HepG2 (cell line): ENCODE measurements around the gene STX1B. TPM values are rescaled to one million over a fixed set of nuclear protein-coding genes. Genes with fewer than 3 reads are reported as not detected.
A peak's percentile ranks its signal among the peaks of the same experiment; 100 is the strongest.

Experiments
- ATAC-seq: fragments of 200-7000 bp; cut with Tn5 transposase; 3 replicates; pipeline ENCODE4 v1.9.1; 2020; ENCODE audit warnings: mild to moderate bottlenecking, moderate library complexity
- BruUV-seq: library from RNA; stranded (reverse); fragments of 400-500 nt; replicated peaks from 2 replicates; lab custom pipeline; 2021; lab: Mats Ljungman, UMichigan
- CTCF ChIA-PET: fragments of 300-600 bp; formaldehyde crosslinking; extraction: SDS; loops from one replicate; lab custom pipeline; 2021; ENCODE audit warnings: low total read pairs, inconsistent platforms, low intra/inter-chr PET ratio; lab: Yijun Ruan, JAX
- POLR2A ChIA-PET: fragments of 350-600 bp; sonication (Branson Sonifier 250); formaldehyde crosslinking; loops from one replicate; lab custom pipeline; 2020; ENCODE audit warnings: antibody characterized with exemption, inconsistent platforms; lab: Yijun Ruan, JAX
- DNase-seq: peaks from one replicate; pipeline ENCODE4 v3.0.0-alpha.2; 2015; ENCODE audit warnings: low spot score
- FAIRE-seq: peaks from 3 replicates; lab custom pipeline; 2011; peaks lifted over from hg19 to GRCh38; lab: Jason Lieb, UNC
- H2AFZ ChIP-seq: one replicate; pipeline ENCODE4 v1.6.1; 2011; ENCODE audit warnings: low read length, inconsistent platforms
- H3K27ac ChIP-seq: fragments of 300-600 bp; 3 replicates; pipeline ENCODE4 v1.8.0; 2011; ENCODE audit warnings: mixed run types, mild to moderate bottlenecking, mixed read lengths, low read length, inconsistent platforms; ENCODE audit not compliant: insufficient read depth; ENCODE audit errors: extremely low read length
- H3K27me3 ChIP-seq, 2 experiments: fragments of 200-600 bp in 1 of 2; 2 replicates in 1 of 2; 3 replicates in 1 of 2; pipeline versions ENCODE4 v1.6.0 to v1.8.0; 2011; ENCODE audit warnings: low read length in 2 of 2, mild to moderate bottlenecking in 2 of 2, moderate library complexity in 2 of 2, inconsistent platforms in 1 of 2; ENCODE audit not compliant: insufficient read depth in 2 of 2, control insufficient read depth in 1 of 2
- H3K36me3 ChIP-seq, 2 experiments: fragments of 200-600 bp in 1 of 2; replicated peaks in 1 of 2; 2 replicates in 1 of 2; 3 replicates in 1 of 2; pipeline versions ENCODE4 v1.5.1 to v1.8.0; 2011; ENCODE audit warnings: low read length in 2 of 2, inconsistent platforms in 1 of 2; ENCODE audit not compliant: insufficient read depth in 2 of 2, control insufficient read depth in 1 of 2
- H3K4me1 ChIP-seq: 2 replicates; pipeline ENCODE4 v1.5.1; 2012; ENCODE audit warnings: low read length, inconsistent platforms; ENCODE audit not compliant: insufficient read depth
- H3K4me2 ChIP-seq: 2 replicates; pipeline ENCODE4 v1.6.0; 2011; ENCODE audit warnings: low read depth, low read length, inconsistent platforms
- H3K4me3 ChIP-seq, 3 experiments: fragments of 200-600 bp in 1 of 3; sonication (generic), shearing (Covaris generic) in 1 of 3; replicated peaks in 1 of 3; 2 replicates each; pipeline ENCODE4 v1.5.1; 2011 to 2016; ENCODE audit warnings: low read length in 3 of 3, inconsistent platforms in 2 of 3, low read depth in 2 of 3, mild to moderate bottlenecking in 2 of 3, control low read depth in 1 of 3, mixed read lengths in 1 of 3; ENCODE audit not compliant: insufficient read depth in 1 of 3
- H3K79me2 ChIP-seq: one replicate; pipeline ENCODE4 v1.6.1; 2011; ENCODE audit warnings: low read length, inconsistent platforms; ENCODE audit not compliant: insufficient read depth
- H3K9ac ChIP-seq: 2 replicates; pipeline ENCODE4 v1.6.0; 2011; ENCODE audit warnings: mild to moderate bottlenecking, low read depth, low read length, inconsistent platforms; ENCODE audit not compliant: insufficient read depth
- H3K9me3 ChIP-seq: 2 replicates; pipeline ENCODE4 v1.5.1; 2012; ENCODE audit warnings: mild to moderate bottlenecking, low read length
- H4K20me1 ChIP-seq: 2 replicates; pipeline ENCODE4 v1.6.0; 2011; ENCODE audit warnings: inconsistent platforms, mild to moderate bottlenecking, low read length, moderate library complexity; ENCODE audit not compliant: insufficient read depth
- DNMT3B ChIP-seq: conservative IDR thresholded peaks from 2 replicates; pipeline ENCODE4 v1.6.1; 2016; ENCODE audit warnings: missing biosample characterization, control low read depth
- POLR2AphosphoS2 ChIP-seq: IDR thresholded peaks from 2 replicates; pipeline ENCODE4 v1.6.1; 2011; ENCODE audit warnings: low read depth, low read length, improper control_type of control experiment
- PRMT3 ChIP-seq: sonication (generic); formaldehyde crosslinking; IDR thresholded peaks from 2 replicates; pipeline ENCODE4 v1.8.1; 2022; ENCODE audit warnings: low read depth, mild to moderate bottlenecking, moderate library complexity, missing genetic modification reagents, borderline replicate concordance
- RERE ChIP-seq: IDR thresholded peaks from 2 replicates; pipeline ENCODE4 v1.6.1; 2016; ENCODE audit warnings: low read depth, missing genetic modification reagents, missing compliant biosample characterization
- ZBTB38 ChIP-seq: sonication (generic); formaldehyde crosslinking; IDR thresholded peaks from 2 replicates; pipeline ENCODE4 v1.5.1; 2020; ENCODE audit warnings: mild to moderate bottlenecking, missing genetic modification reagents
- ZEB1 ChIP-seq: IDR thresholded peaks from 2 replicates; pipeline ENCODE4 v1.6.1; 2012; ENCODE audit warnings: mild to moderate bottlenecking, low read depth, inconsistent platforms; ENCODE audit not compliant: insufficient replicate concordance
- ZGPAT ChIP-seq: IDR thresholded peaks from 2 replicates; pipeline ENCODE4 v1.6.1; 2016; ENCODE audit warnings: mild to moderate bottlenecking
- ZNF207 ChIP-seq: fragments of 450-650 bp; IDR thresholded peaks from 2 replicates; pipeline ENCODE4 v1.6.1; 2016; ENCODE audit warnings: antibody characterized with exemption, borderline replicate concordance
- ZNF317 ChIP-seq: sonication (generic); formaldehyde crosslinking; IDR thresholded peaks from 2 replicates; pipeline ENCODE4 v1.5.0; 2020; ENCODE audit warnings: mild to moderate bottlenecking, missing genetic modification reagents
- ZNF550 ChIP-seq: sonication (generic); formaldehyde crosslinking; IDR thresholded peaks from 2 replicates; pipeline ENCODE4 v1.4.0; 2020; ENCODE audit warnings: mild to moderate bottlenecking, missing genetic modification reagents, borderline replicate concordance
- WGBS: methylation state at CpG from one replicate; pipeline ENCODE4 v1.1.6; 2017; ENCODE audit warnings: low lambda C conversion rate; 5-methylcytosine and 5-hydroxymethylcytosine counted together
- in situ Hi-C: cut with HindIII; loops from 2 replicates; pipeline ENCODE4 v1.10.0; 2017; ENCODE audit warnings: low pct_unique_long_range_greater_than_20kb; ENCODE audit not compliant: extremely low pct_ligation_motif_present
- intact Hi-C: fragments of 100-400 bp; cut with micrococcal nuclease; formaldehyde crosslinking; loops from one replicate; pipeline ENCODE4 v1.10.0; 2022; ENCODE audit not compliant: unreplicated experiment
- polyA plus RNA-seq, 8 experiments: library from polyadenylated mRNA; depleted of rRNA in 3 of 8; stranded (reverse) in 7 of 8; unstranded in 1 of 8; fragments of >200 nt; fragmentation: Illumina TruSeq in 4 of 8; extraction: Trizol in 4 of 8; gene quantifications; 2 replicates each; pipeline versions ENCODE4 v1.2.1 to v1.2.3, GENCODE V29; 2011 to 2016; ENCODE audit warnings: low read depth in 4 of 8, missing spikeins in 1 of 8, mixed read lengths in 1 of 8; ENCODE audit not compliant: insufficient read depth in 1 of 8
- total RNA-seq, 5 experiments: library from RNA; depleted of rRNA; stranded (reverse); fragments of >200 nt; fragmentation: Illumina TruSeq; extraction: Trizol; gene quantifications; 2 replicates each; pipeline ENCODE4 v1.2.3, GENCODE V29; 2016; ENCODE audit warnings: low read depth in 1 of 5
- TF ChIP-seq, protein P1 (sequence below): sonication (generic); formaldehyde crosslinking; IDR thresholded peaks from 2 replicates; pipeline ENCODE4 v1.5.1; 2020; ENCODE audit warnings: mild to moderate bottlenecking, moderate library complexity, missing genetic modification reagents
- TF ChIP-seq, protein P2 (sequence below): sonication (generic); formaldehyde crosslinking; IDR thresholded peaks from 2 replicates; pipeline ENCODE4 v1.4.0; 2020; ENCODE audit warnings: missing genetic modification reagents

The STX1B gene
- total and polyA plus RNA-seq, 2 of the 13 experiments (the other 11 are each of a cell fraction or from before 2014, with no cell fraction given) = 2.1 to 3.0 TPM

DNA sequence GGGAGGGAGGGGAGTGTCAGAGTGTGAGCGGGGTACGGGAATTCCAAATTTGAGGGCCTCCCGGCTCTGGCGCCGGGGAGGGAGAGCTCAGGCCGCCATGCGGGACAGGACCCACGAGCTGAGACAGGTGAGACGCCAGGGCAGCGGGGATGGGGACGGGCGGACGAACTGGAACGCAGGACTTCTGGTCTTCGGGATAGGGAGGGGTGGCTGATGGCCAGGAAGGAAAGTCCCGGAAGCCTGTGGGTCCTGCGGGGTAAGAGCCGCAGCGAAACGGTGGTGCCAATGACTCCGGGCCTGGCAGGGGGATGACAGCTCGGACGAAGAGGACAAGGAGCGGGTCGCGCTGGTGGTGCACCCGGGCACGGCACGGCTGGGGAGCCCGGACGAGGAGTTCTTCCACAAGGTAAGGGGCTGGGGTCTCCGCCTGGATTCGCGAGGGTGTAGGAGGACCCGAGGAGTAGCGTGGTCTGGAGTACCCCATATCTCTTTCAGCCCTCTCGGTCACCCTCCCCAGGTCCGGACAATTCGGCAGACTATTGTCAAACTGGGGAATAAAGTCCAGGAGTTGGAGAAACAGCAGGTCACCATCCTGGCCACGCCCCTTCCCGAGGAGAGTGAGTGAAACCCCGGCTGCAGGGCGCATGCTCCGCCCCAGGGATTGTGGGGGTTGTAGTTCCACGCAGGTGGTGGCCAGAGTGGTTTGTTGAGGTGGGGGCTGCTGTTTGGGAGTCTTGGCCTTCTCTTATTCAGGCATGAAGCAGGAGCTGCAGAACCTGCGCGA, 23.5 kb upstream of the STX1B start:
- Histone ChIP-seq H3K9ac (peak overlapping the region; percentile 90), H3K27ac (peak overlapping the region; percentile 82), H3K4me1 (peaks cover 39% of the 10 kb centered on the region), H3K4me3 (peak overlapping the region; percentile 86 to 99 (median 94)), H3K9me3 (no peaks in the 10 kb centered on the region), H3K4me2 (peak overlapping the region; percentile 94), H3K79me2 (peaks cover 5% of the 10 kb centered on the region), H3K27me3 (no peaks in the 10 kb centered on the region; a peak in 1 of 5 replicates), H2AFZ (no peak overlapping the region), H4K20me1 (peaks cover 4% of the 10 kb centered on the region; the same call in 1 of the 2 replicates), H3K36me3 (peaks cover 0 to 14% of the 10 kb centered on the region in 2 experiments; a peak in 4 of 5 replicates)
- ChIA-PET POLR2A (interaction anchor here (0.6 to 2.7 kb wide), 17 partner anchors 11 to 425 kb away, joined by 3 to 29 read pairs (median 5); partner anchors contain the start of genes ARMC5, HSD3B7, KAT8 and ZNF646), CTCF (interaction anchor here (1.6 kb wide), 1 partner anchor 49 kb away, joined by 4 read pairs; the partner anchor contains the start of gene HSD3B7)
- BruUV-seq = TSS peak; percentile 73
- in situ Hi-C loops (loop anchor here (5.0 kb wide), 1 partner anchor 38 kb away; the partner anchor contains the start of genes ZNF646 and ZNF668), intact Hi-C loops (loop anchor here (1.0 to 2.0 kb wide), 3 partner anchors 37 to 60 kb away; partner anchors contain the start of genes VKORC1, ZNF646 and ZNF668)
- under 1% methylated on average over 36 of the region's 47 CpGs for WGBS
- DNase-seq (peak; percentile 89), FAIRE-seq (peak; percentile 79), ATAC-seq (peak; percentile 82)
- TF ChIP-seq, protein P1, sequence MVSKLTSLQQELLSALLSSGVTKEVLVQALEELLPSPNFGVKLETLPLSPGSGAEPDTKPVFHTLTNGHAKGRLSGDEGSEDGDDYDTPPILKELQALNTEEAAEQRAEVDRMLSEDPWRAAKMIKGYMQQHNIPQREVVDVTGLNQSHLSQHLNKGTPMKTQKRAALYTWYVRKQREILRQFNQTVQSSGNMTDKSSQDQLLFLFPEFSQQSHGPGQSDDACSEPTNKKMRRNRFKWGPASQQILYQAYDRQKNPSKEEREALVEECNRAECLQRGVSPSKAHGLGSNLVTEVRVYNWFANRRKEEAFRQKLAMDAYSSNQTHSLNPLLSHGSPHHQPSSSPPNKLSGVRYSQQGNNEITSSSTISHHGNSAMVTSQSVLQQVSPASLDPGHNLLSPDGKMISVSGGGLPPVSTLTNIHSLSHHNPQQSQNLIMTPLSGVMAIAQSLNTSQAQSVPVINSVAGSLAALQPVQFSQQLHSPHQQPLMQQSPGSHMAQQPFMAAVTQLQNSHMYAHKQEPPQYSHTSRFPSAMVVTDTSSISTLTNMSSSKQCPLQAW = no peak; the same call in 1 of the 2 replicates
- TF ChIP-seq POLR2AphosphoS2 = 0 out of 2 replicates have a peak, but pooled peaks have one; percentile 49
- no peak for TF ChIP-seq ZBTB38 (CRISPR knock-in tag)
- TF ChIP-seq ZNF317 (CRISPR knock-in tag) = no peak
- no peak for TF ChIP-seq ZNF207
- no peak for TF ChIP-seq RERE (CRISPR knock-in tag)
- TF ChIP-seq DNMT3B (CRISPR knock-in tag) = no peak
- TF ChIP-seq ZNF550 (CRISPR knock-in tag) = no peak
- TF ChIP-seq PRMT3 (CRISPR knock-in tag) = no peak
- TF ChIP-seq, protein P2, sequence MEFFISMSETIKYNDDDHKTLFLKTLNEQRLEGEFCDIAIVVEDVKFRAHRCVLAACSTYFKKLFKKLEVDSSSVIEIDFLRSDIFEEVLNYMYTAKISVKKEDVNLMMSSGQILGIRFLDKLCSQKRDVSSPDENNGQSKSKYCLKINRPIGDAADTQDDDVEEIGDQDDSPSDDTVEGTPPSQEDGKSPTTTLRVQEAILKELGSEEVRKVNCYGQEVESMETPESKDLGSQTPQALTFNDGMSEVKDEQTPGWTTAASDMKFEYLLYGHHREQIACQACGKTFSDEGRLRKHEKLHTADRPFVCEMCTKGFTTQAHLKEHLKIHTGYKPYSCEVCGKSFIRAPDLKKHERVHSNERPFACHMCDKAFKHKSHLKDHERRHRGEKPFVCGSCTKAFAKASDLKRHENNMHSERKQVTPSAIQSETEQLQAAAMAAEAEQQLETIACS (CRISPR knock-in tag) = no peak
- TF ChIP-seq ZEB1 = peak; percentile 33
- peak; percentile 62; the same call in 1 of the 2 replicates for TF ChIP-seq ZGPAT (CRISPR knock-in tag)
